Measurements from ENCODE around the gene ALKBH5. TPM values are rescaled to one million over a fixed set of nuclear protein-coding genes. Genes with fewer than 3 reads are reported as not detected.

ALKBH5 gene
- total RNA-seq, 1 experiment from 2014 or later: 124 TPM

GRCh38 chr17:18224053-18224386 lies 40.4 kb downstream of the ALKBH5 start:
- no peak overlapping the region for H3K4me3 ChIP-seq (ENCODE audit: low read length)
- no peak overlapping the region for H3K9ac ChIP-seq (ENCODE audit: low read length)
- H3K4me2 ChIP-seq (ENCODE audit: low read depth, low read length, poor library complexity, severe bottlenecking): no peak overlapping the region
- peaks cover 7% of the 10 kb centered on the region; the same call in 1 of the 2 replicates for H4K20me1 ChIP-seq (ENCODE audit: insufficient read depth, low read depth, low read length)
- peaks cover 13% of the 10 kb centered on the region for H3K4me1 ChIP-seq (ENCODE audit: low read length)
- H3K36me3 ChIP-seq (ENCODE audit: insufficient read depth, low read length): no peaks in the 10 kb centered on the region
- H3K79me2 ChIP-seq (ENCODE audit: low read length): peaks cover 4% of the 10 kb centered on the region; the same call in 1 of the 2 replicates
- no peak for DNase-seq
- no peaks in the 10 kb centered on the region for H3K27me3 ChIP-seq (ENCODE audit: low read length)
- no peaks in the 10 kb centered on the region for H3K9me2 ChIP-seq (replicated peaks; ENCODE audit: insufficient read depth, low read length)
- H2AFZ ChIP-seq (ENCODE audit: low read length): no peak overlapping the region
- H3K27ac ChIP-seq (ENCODE audit: low read length): no peak overlapping the region
- H3K9me3 ChIP-seq (ENCODE audit: low read length): no peaks in the 10 kb centered on the region

GRCh38 chr17:18224387-18225120 lies 40.9 kb downstream of the ALKBH5 start:
- DNase-seq: no peak
- H3K27ac ChIP-seq (ENCODE audit: low read length): no peak overlapping the region
- peaks cover 4% of the 10 kb centered on the region; the same call in 1 of the 2 replicates for H3K79me2 ChIP-seq (ENCODE audit: low read length)
- H3K36me3 ChIP-seq (ENCODE audit: insufficient read depth, low read length): no peaks in the 10 kb centered on the region
- H3K27me3 ChIP-seq (ENCODE audit: low read length): no peaks in the 10 kb centered on the region
- peaks cover 7% of the 10 kb centered on the region; the same call in 1 of the 2 replicates for H4K20me1 ChIP-seq (ENCODE audit: insufficient read depth, low read depth, low read length)
- H3K4me3 ChIP-seq (ENCODE audit: low read length): peak overlapping the region; percentile 47; the same call in 1 of the 2 replicates
- peaks cover 13% of the 10 kb centered on the region for H3K4me1 ChIP-seq (ENCODE audit: low read length)
- H3K4me2 ChIP-seq (ENCODE audit: low read depth, low read length, poor library complexity, severe bottlenecking): peak overlapping the region; percentile 56
- peak overlapping the region; percentile 49 for H3K9ac ChIP-seq (ENCODE audit: low read length)
- no peaks in the 10 kb centered on the region for H3K9me2 ChIP-seq (replicated peaks; ENCODE audit: insufficient read depth, low read length)
- H2AFZ ChIP-seq (ENCODE audit: low read length): peak overlapping the region; percentile 72; the same call in 1 of the 2 replicates
- H3K9me3 ChIP-seq (ENCODE audit: low read length): no peaks in the 10 kb centered on the region

- Histone ChIP-seq H3K4me3 (ENCODE audit: low read length) (peak within 1 kb of the TSS; percentile 87), H3K9me3 (ENCODE audit: low read length) (no peaks in the 10 kb centered on the region), H3K9ac (ENCODE audit: low read length) (peak within 1 kb of the TSS; percentile 89), H3K36me3 (ENCODE audit: insufficient read depth, low read length) (no peaks in the 10 kb centered on the region), H3K4me1 (ENCODE audit: low read length) (peaks cover 13% of the 10 kb centered on the region), H3K27me3 (ENCODE audit: low read length) (no peaks in the 10 kb centered on the region), H3K9me2 (replicated peaks; ENCODE audit: insufficient read depth, low read length) (no peaks in the 10 kb centered on the region), H4K20me1 (ENCODE audit: insufficient read depth, low read depth, low read length) (peaks cover 7% of the 10 kb centered on the region; the same call in 1 of the 2 replicates), H3K4me2 (ENCODE audit: low read depth, low read length, poor library complexity, severe bottlenecking) (peak within 1 kb of the TSS; percentile 79), H3K27ac (ENCODE audit: low read length) (no peak within 1 kb of the TSS), H3K79me2 (ENCODE audit: low read length) (peaks cover 4% of the 10 kb centered on the region; the same call in 1 of the 2 replicates), H2AFZ (ENCODE audit: low read length) (peak within 1 kb of the TSS; percentile 72)
- DNase-seq: peak; percentile 98
Measured at GRCh38 chr17:18225121-18225641, 41.6 kb downstream of the ALKBH5 start, which contains the start of gene LLGL1. Gene LLGL1 (plus strand): TSS chr17:18225635. CDS start chr17:18225683, 48 bp downstream.

- peak; percentile 48 for DNase-seq
- H3K27ac ChIP-seq (ENCODE audit: low read length): no peak overlapping the region
- no peaks in the 10 kb centered on the region for H3K9me2 ChIP-seq (replicated peaks; ENCODE audit: insufficient read depth, low read length)
- H2AFZ ChIP-seq (ENCODE audit: low read length): no peak overlapping the region
- peak overlapping the region; percentile 89 for H3K9ac ChIP-seq (ENCODE audit: low read length)
- H3K4me1 ChIP-seq (ENCODE audit: low read length): peaks cover 13% of the 10 kb centered on the region
- peak overlapping the region; percentile 87 for H3K4me3 ChIP-seq (ENCODE audit: low read length)
- no peaks in the 10 kb centered on the region for H3K27me3 ChIP-seq (ENCODE audit: low read length)
- H3K79me2 ChIP-seq (ENCODE audit: low read length): peaks cover 4% of the 10 kb centered on the region; the same call in 1 of the 2 replicates
- H3K36me3 ChIP-seq (ENCODE audit: insufficient read depth, low read length): no peaks in the 10 kb centered on the region
- H3K4me2 ChIP-seq (ENCODE audit: low read depth, low read length, poor library complexity, severe bottlenecking): peak overlapping the region; percentile 79
- H3K9me3 ChIP-seq (ENCODE audit: low read length): no peaks in the 10 kb centered on the region
- H4K20me1 ChIP-seq (ENCODE audit: insufficient read depth, low read depth, low read length): peaks cover 7% of the 10 kb centered on the region; the same call in 1 of the 2 replicates
Measured at GRCh38 chr17:18225642-18226283, 42.1 kb downstream of the ALKBH5 start.

GRCh38 chr17:18226284-18226945 lies 42.8 kb downstream of the ALKBH5 start:
- no peaks in the 10 kb centered on the region for H3K36me3 ChIP-seq (ENCODE audit: insufficient read depth, low read length)
- peaks cover 7% of the 10 kb centered on the region; the same call in 1 of the 2 replicates for H4K20me1 ChIP-seq (ENCODE audit: insufficient read depth, low read depth, low read length)
- H3K4me2 ChIP-seq (ENCODE audit: low read depth, low read length, poor library complexity, severe bottlenecking): peak overlapping the region; percentile 79
- no peak overlapping the region for H3K27ac ChIP-seq (ENCODE audit: low read length)
- peaks cover 13% of the 10 kb centered on the region for H3K4me1 ChIP-seq (ENCODE audit: low read length)
- H2AFZ ChIP-seq (ENCODE audit: low read length): no peak overlapping the region
- H3K27me3 ChIP-seq (ENCODE audit: low read length): no peaks in the 10 kb centered on the region
- H3K79me2 ChIP-seq (ENCODE audit: low read length): peaks cover 4% of the 10 kb centered on the region; the same call in 1 of the 2 replicates
- no peaks in the 10 kb centered on the region for H3K9me2 ChIP-seq (replicated peaks; ENCODE audit: insufficient read depth, low read length)
- H3K9ac ChIP-seq (ENCODE audit: low read length): peak overlapping the region; percentile 89
- no peaks in the 10 kb centered on the region for H3K9me3 ChIP-seq (ENCODE audit: low read length)
- peak overlapping the region; percentile 87 for H3K4me3 ChIP-seq (ENCODE audit: low read length)
- DNase-seq: no peak

GRCh38 chr17:18227635-18228034 lies 44.0 kb downstream of the ALKBH5 start:
- H3K27me3 ChIP-seq (ENCODE audit: low read length): no peaks in the 10 kb centered on the region
- H4K20me1 ChIP-seq (ENCODE audit: insufficient read depth, low read depth, low read length): peaks cover 7% of the 10 kb centered on the region; the same call in 1 of the 2 replicates
- H3K9me2 ChIP-seq (replicated peaks; ENCODE audit: insufficient read depth, low read length): no peaks in the 10 kb centered on the region
- H3K27ac ChIP-seq (ENCODE audit: low read length): no peak overlapping the region
- peaks cover 4% of the 10 kb centered on the region; the same call in 1 of the 2 replicates for H3K79me2 ChIP-seq (ENCODE audit: low read length)
- no peak overlapping the region for H3K9ac ChIP-seq (ENCODE audit: low read length)
- H3K4me1 ChIP-seq (ENCODE audit: low read length): peaks cover 13% of the 10 kb centered on the region
- DNase-seq: no peak
- H3K4me2 ChIP-seq (ENCODE audit: low read depth, low read length, poor library complexity, severe bottlenecking): no peak overlapping the region
- H3K36me3 ChIP-seq (ENCODE audit: insufficient read depth, low read length): no peaks in the 10 kb centered on the region
- no peak overlapping the region for H2AFZ ChIP-seq (ENCODE audit: low read length)
- no peaks in the 10 kb centered on the region for H3K9me3 ChIP-seq (ENCODE audit: low read length)
- no peak overlapping the region for H3K4me3 ChIP-seq (ENCODE audit: low read length)

- peaks cover 4% of the 10 kb centered on the region; the same call in 1 of the 2 replicates for H3K79me2 ChIP-seq (ENCODE audit: low read length)
- H3K9me3 ChIP-seq (ENCODE audit: low read length): no peaks in the 10 kb centered on the region
- no peak overlapping the region for H3K4me3 ChIP-seq (ENCODE audit: low read length)
- no peaks in the 10 kb centered on the region for H3K27me3 ChIP-seq (ENCODE audit: low read length)
- peaks cover 7% of the 10 kb centered on the region; the same call in 1 of the 2 replicates for H4K20me1 ChIP-seq (ENCODE audit: insufficient read depth, low read depth, low read length)
- H3K4me1 ChIP-seq (ENCODE audit: low read length): peaks cover 13% of the 10 kb centered on the region
- H3K36me3 ChIP-seq (ENCODE audit: insufficient read depth, low read length): no peaks in the 10 kb centered on the region
- no peak overlapping the region for H2AFZ ChIP-seq (ENCODE audit: low read length)
- H3K9ac ChIP-seq (ENCODE audit: low read length): no peak overlapping the region
- no peak overlapping the region for H3K4me2 ChIP-seq (ENCODE audit: low read depth, low read length, poor library complexity, severe bottlenecking)
- no peak for DNase-seq
- H3K9me2 ChIP-seq (replicated peaks; ENCODE audit: insufficient read depth, low read length): no peaks in the 10 kb centered on the region
- no peak overlapping the region for H3K27ac ChIP-seq (ENCODE audit: low read length)
Measured at GRCh38 chr17:18228176-18228682, 44.6 kb downstream of the ALKBH5 start.

Measured in Karpas-422 (cell line).